Tibial nerve (tissue), 4 donors: ENCODE measurements around the gene MOCOS.

Experiments
- CTCF ChIP-seq, 5 experiments: fragments of 200-600 bp in 3 of 5; fragments of 450-650 bp in 2 of 5; sonication (generic) in 3 of 5; IDR thresholded peaks; one replicate each; pipeline ENCODE4 v1.5.1; 2016 to 2019; ENCODE audit warnings: antibody characterized with exemption in 5 of 5, mild to moderate bottlenecking in 3 of 5, moderate library complexity in 2 of 5
- EP300 ChIP-seq, 2 donors: sonication (generic); formaldehyde crosslinking; IDR thresholded peaks; one replicate each; pipeline ENCODE4 v1.6.1; 2017; ENCODE audit warnings: antibody characterized with exemption in 2 of 2, mild to moderate bottlenecking in 1 of 2
- POLR2A ChIP-seq, 2 donors: fragments of 450-650 bp; IDR thresholded peaks; one replicate each; pipeline ENCODE4 v1.6.1; 2017; ENCODE audit warnings: antibody characterized with exemption in 2 of 2, mild to moderate bottlenecking in 2 of 2, moderate library complexity in 2 of 2

GRCh38 chr18:36187193-36187825, at the start of gene MOCOS:
- TF ChIP-seq CTCF (IDR thresholded peaks at IDR 0.05) (no peak), EP300 (IDR thresholded peaks at IDR 0.05) (no peak), POLR2A (IDR thresholded peaks at IDR 0.05) (peak in 1 of 2 donors; percentile 46)
